PC-3 (cell line): ENCODE data around the gene PRKAR1B.
"Not testable (repeated sequence)": the region's sequence is repeated elsewhere in the genome, so short reads cannot be mapped to it uniquely, and the experiment has no call there.

ENCODE experiments used
- EZH2 ChIP-seq: fragments of 300-600 bp; sonication (generic); IDR thresholded peaks from one replicate; pipeline ENCODE4 v1.6.1; 2017; ENCODE audit warnings: antibody characterized with exemption, mild to moderate bottlenecking, low read length; ENCODE audit not compliant: unreplicated experiment
- EZH2phosphoT487 ChIP-seq: fragments of 300-600 bp; sonication (generic); IDR thresholded peaks from 2 replicates; pipeline ENCODE4 v1.6.1; 2018; ENCODE audit warnings: mild to moderate bottlenecking, antibody characterized with exemption, low read length, borderline replicate concordance
- TF ChIP-seq, protein P1 (sequence below): fragments of 300-600 bp; sonication (generic); conservative IDR thresholded peaks from 2 replicates; pipeline ENCODE4 v1.5.1; 2017; ENCODE audit warnings: antibody characterized with exemption, low read depth, mild to moderate bottlenecking, low read length

DNA sequence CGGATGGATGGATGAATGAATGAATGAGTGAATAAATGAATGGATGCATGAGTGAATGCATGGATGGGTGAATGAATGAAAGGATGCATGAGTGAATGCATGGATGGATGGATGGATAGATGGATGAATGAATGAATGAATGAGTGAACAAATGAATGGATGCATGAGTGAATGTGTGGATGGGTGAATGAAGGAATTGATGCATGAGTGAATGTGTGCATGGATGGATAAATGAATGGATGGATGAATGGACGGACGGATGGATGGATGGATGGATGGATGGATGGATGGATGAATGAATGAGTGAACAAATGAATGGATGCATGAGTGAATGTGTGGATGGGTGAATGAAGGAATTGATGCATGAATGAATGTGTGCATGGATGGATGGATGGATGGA, 70.1 kb downstream of the PRKAR1B start:
- TF ChIP-seq, protein P1, sequence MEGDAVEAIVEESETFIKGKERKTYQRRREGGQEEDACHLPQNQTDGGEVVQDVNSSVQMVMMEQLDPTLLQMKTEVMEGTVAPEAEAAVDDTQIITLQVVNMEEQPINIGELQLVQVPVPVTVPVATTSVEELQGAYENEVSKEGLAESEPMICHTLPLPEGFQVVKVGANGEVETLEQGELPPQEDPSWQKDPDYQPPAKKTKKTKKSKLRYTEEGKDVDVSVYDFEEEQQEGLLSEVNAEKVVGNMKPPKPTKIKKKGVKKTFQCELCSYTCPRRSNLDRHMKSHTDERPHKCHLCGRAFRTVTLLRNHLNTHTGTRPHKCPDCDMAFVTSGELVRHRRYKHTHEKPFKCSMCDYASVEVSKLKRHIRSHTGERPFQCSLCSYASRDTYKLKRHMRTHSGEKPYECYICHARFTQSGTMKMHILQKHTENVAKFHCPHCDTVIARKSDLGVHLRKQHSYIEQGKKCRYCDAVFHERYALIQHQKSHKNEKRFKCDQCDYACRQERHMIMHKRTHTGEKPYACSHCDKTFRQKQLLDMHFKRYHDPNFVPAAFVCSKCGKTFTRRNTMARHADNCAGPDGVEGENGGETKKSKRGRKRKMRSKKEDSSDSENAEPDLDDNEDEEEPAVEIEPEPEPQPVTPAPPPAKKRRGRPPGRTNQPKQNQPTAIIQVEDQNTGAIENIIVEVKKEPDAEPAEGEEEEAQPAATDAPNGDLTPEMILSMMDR, result not testable (repeated sequence)
- TF ChIP-seq EZH2, EZH2phosphoT487: not testable (repeated sequence)
